Breast epithelium (tissue), 3 donors: ENCODE measurements around the gene DAB2IP.

Experiments
- POLR2A ChIP-seq: fragments of 450-650 bp; IDR thresholded peaks from one replicate; pipeline ENCODE4 v1.6.1; 2016; ENCODE audit warnings: antibody characterized with exemption, mild to moderate bottlenecking, moderate library complexity
- TF ChIP-seq, protein P1 (sequence below), 3 donors: fragments of 450-650 bp; IDR thresholded peaks; one replicate each; pipeline ENCODE4 v1.5.1; 2016 to 2017; ENCODE audit warnings: antibody characterized with exemption in 3 of 3, mild to moderate bottlenecking in 3 of 3, moderate library complexity in 3 of 3

DNA sequence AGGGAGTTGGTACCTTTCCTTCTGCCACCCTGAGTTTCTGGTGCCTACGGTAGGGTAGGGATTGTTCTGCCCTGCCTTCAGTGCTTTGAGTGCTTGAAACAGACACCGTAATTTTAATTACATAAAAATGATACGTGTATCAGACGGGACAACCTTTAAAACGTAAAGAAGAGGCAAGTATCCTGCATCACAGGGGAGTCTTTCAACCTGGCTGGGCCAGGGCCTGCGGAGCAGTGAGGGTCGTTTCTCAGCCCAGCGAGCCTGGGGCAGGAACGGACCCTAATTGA is 483 bp upstream of the DAB2IP start:
- no peak for TF ChIP-seq POLR2A
- TF ChIP-seq, protein P1, sequence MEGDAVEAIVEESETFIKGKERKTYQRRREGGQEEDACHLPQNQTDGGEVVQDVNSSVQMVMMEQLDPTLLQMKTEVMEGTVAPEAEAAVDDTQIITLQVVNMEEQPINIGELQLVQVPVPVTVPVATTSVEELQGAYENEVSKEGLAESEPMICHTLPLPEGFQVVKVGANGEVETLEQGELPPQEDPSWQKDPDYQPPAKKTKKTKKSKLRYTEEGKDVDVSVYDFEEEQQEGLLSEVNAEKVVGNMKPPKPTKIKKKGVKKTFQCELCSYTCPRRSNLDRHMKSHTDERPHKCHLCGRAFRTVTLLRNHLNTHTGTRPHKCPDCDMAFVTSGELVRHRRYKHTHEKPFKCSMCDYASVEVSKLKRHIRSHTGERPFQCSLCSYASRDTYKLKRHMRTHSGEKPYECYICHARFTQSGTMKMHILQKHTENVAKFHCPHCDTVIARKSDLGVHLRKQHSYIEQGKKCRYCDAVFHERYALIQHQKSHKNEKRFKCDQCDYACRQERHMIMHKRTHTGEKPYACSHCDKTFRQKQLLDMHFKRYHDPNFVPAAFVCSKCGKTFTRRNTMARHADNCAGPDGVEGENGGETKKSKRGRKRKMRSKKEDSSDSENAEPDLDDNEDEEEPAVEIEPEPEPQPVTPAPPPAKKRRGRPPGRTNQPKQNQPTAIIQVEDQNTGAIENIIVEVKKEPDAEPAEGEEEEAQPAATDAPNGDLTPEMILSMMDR (IDR thresholded peaks at IDR 0.05), result no peak
